Measurements from ENCODE around the gene TRABD2B.

DNA sequence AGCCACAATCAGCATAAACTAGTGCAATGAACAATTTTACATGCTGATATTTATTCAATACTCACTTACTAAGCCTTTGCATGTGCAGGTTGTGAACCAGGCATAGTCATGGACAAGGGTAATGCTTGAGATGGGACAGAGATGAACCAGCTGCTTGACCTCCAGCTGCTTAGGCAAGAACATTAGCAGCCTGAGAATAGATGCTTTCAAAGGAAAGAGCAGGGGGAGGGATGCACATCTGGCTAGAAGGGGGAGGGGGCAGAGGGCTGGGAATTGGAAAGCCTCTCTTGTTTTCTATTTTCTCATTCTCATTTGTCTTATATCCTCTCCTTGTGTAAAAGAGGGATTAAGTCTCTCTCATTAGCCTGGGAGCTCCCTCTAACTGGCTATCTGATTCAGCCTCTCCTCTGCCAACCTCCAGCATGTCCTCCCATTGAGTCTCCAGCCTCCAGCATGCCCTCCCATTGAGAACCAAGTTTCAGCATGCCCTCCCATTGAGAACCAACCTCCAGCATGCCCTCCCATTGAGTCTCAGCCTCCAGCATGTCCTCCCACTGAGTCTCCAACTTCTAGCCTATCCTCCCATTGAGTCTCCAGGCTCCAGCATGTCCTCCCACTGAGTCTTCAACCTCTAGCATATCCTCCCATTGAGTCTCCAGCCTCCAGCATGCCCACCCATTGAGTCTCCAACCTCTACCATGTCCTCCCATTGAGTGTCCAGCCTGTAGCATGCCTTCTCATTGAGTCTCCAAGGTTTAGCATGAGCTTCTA is 38.4 kb upstream of the TRABD2B start:
- TF ChIP-seq, protein P1, sequence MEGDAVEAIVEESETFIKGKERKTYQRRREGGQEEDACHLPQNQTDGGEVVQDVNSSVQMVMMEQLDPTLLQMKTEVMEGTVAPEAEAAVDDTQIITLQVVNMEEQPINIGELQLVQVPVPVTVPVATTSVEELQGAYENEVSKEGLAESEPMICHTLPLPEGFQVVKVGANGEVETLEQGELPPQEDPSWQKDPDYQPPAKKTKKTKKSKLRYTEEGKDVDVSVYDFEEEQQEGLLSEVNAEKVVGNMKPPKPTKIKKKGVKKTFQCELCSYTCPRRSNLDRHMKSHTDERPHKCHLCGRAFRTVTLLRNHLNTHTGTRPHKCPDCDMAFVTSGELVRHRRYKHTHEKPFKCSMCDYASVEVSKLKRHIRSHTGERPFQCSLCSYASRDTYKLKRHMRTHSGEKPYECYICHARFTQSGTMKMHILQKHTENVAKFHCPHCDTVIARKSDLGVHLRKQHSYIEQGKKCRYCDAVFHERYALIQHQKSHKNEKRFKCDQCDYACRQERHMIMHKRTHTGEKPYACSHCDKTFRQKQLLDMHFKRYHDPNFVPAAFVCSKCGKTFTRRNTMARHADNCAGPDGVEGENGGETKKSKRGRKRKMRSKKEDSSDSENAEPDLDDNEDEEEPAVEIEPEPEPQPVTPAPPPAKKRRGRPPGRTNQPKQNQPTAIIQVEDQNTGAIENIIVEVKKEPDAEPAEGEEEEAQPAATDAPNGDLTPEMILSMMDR (IDR thresholded peaks at IDR 0.05; ENCODE audit: low read depth, low read length, poor library complexity, severe bottlenecking), result no peak
- no peak for TF ChIP-seq EZH2phosphoT487 (IDR thresholded peaks at IDR 0.05; ENCODE audit: borderline replicate concordance, low read length)
